Activated CD8-positive, alpha-beta T cell treated with anti-CD3 and anti-CD28 coated beads, Interleukin-2, amount 10 ng/mL, durations not matched to agents 7 days and 5 days (primary cell): ENCODE data around the gene TMEM11. TPM values are rescaled to one million over a fixed set of nuclear protein-coding genes. Genes with fewer than 3 reads are reported as not detected.
"Not testable (repeated sequence)": the region's sequence is repeated elsewhere in the genome, so short reads cannot be mapped to it uniquely, and the experiment has no call there.

Source experiments
- ATAC-seq: fragments of 150-1000 bp; cut with Tn5 transposase; one replicate; pipeline ENCODE4 v1.10.0; 2021; ENCODE audit warnings: moderate library complexity
- CTCF ChIA-PET: fragments of 350-600 bp; sonication (Branson Sonifier 250); formaldehyde crosslinking; loops from one replicate; lab custom pipeline; 2021; ENCODE audit warnings: antibody characterized with exemption; lab: Charles Lee
- POLR2A ChIA-PET: fragments of 350-600 bp; sonication (Branson Sonifier 250); formaldehyde crosslinking; loops from one replicate; lab custom pipeline; 2021; ENCODE audit warnings: antibody characterized with exemption; lab: Charles Lee
- DNase-seq: peaks from one replicate; pipeline ENCODE4 v3.0.0-alpha.2; 2020
- H3K27ac Mint-ChIP-seq: one replicate; pipeline ENCODE4 v1.8.0; 2021; ENCODE audit warnings: mild to moderate bottlenecking, mixed read lengths
- H3K27me3 Mint-ChIP-seq: one replicate; pipeline ENCODE4 v1.8.0; 2021; ENCODE audit warnings: low read depth, mixed read lengths
- H3K36me3 Mint-ChIP-seq: one replicate; pipeline ENCODE4 v1.8.0; 2021; ENCODE audit warnings: low read depth, mixed read lengths
- H3K4me1 Mint-ChIP-seq: one replicate; pipeline ENCODE4 v1.8.0; 2021; ENCODE audit warnings: low read depth, mixed read lengths
- H3K4me3 Mint-ChIP-seq: one replicate; pipeline ENCODE4 v1.8.0; 2021; ENCODE audit warnings: mild to moderate bottlenecking, mixed read lengths
- H3K9me3 Mint-ChIP-seq: one replicate; pipeline ENCODE4 v1.8.0; 2022; ENCODE audit warnings: mixed read lengths; ENCODE audit not compliant: insufficient read depth
- total RNA-seq, 2 experiments: library from RNA; stranded (reverse); gene quantifications; one replicate each; pipeline ENCODE4 v1.2.3, GENCODE V29; 2021

The TMEM11 gene
- total RNA-seq, 2 experiments from 2014 or later: 22.2 to 27.7 TPM

DNA sequence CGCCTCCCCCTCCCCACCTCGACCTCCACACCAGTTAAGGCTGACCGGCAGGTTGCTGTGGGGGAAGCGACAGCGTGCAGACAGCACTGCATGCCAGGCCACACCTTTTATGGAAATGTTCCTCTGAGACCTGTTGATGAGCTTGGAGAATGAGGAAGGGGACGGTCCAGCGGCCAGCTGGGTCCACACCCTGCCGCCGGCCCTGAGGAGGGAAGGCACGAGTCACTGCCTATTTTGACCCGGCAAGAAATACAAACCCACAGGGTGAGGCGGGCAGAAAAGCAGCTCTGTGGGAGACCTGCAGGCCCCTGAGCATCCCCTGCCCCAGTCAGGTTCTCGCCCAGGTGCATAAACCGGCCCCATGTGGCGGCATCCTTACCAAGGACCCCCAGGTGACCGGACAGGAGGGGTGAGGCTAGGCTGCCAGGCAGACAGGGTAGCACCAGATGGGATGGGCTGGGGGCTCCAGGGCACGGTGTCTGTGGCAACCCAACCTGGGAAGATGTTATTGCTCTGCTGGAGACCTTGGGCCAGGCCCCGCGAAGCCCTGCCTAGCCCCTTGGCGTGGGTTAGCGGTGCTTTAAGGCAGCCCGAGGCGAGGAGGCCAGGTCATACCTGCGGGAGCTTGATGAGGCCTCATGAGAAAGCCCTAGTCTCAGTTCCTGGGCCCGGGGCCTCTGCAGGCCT is 26.6 kb upstream of the TMEM11 start:
- Mint-ChIP-seq H3K9me3 (no peaks in the 10 kb centered on the region), H3K36me3 (no peaks in the 10 kb centered on the region), H3K4me3 (no peak overlapping the region), H3K27me3 (no peaks in the 10 kb centered on the region), H3K27ac (no peak overlapping the region), H3K4me1 (no peaks in the 10 kb centered on the region)
- CTCF ChIA-PET: interaction anchor here (1.0 to 2.1 kb wide), 3 partner anchors 9 to 121 kb away, joined by 3 to 9 read pairs (median 4); no protein-coding TSS in a partner anchor
- ATAC-seq (no peak), DNase-seq (no peak)
- POLR2A ChIA-PET: interaction anchor here (0.6 kb wide), 1 partner anchor 42 kb away, joined by 3 read pairs; no protein-coding TSS in a partner anchor

DNA sequence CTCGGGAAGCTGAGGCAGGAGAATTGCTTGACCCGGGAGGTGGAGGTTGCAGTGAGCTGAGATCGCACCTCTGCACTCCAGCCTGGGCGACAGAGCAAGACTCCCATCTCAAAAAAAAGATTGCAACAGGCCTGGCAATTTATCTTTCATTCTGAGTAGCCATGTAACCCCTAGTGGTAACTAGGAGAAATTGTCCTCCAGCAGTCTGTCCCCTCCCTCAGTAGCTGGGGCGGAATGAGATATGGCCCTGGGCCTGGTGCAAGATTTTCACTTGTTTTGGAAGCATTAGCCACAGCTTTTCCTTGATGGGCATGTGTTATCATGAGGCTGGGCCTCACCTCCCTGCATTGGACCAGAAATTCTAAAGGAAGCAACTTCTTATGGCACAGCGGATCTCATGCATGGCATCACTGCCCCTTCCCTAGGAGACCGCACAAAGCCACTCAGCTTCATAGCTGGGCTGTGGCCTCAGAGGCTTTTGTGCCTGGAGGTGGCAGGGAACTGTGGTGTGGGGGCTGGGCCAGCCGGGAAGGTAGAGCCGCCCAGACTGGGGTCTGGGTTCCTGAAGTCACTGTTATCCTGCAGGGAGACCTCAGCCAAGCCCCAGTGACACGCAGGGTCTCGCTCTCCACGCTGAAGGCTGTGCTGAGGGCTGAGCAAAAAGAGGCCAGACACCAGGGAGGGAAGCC is 25.9 kb upstream of the TMEM11 start:
- Mint-ChIP-seq H3K36me3 (no peaks in the 10 kb centered on the region), H3K4me3 (no peak overlapping the region), H3K27ac (no peak overlapping the region), H3K4me1 (no peaks in the 10 kb centered on the region), H3K27me3 (no peaks in the 10 kb centered on the region), H3K9me3 (no peaks in the 10 kb centered on the region)
- POLR2A ChIA-PET: interaction anchor here (0.6 kb wide), 1 partner anchor 43 kb away, joined by 3 read pairs; no protein-coding TSS in a partner anchor
- no peak for DNase-seq
- CTCF ChIA-PET: interaction anchor here (0.9 to 2.1 kb wide), 4 partner anchors 10 to 120 kb away, joined by 3 to 9 read pairs (median 4); no protein-coding TSS in a partner anchor
- ATAC-seq: peak; percentile 54

- peaks cover 6% of the 10 kb centered on the region for H3K36me3 Mint-ChIP-seq
- no peak overlapping the region for H3K27ac Mint-ChIP-seq
- ChIA-PET POLR2A (no interaction called here), CTCF (no interaction called here)
- DNase-seq (no peak), ATAC-seq (no peak)
- H3K4me3 Mint-ChIP-seq: no peak overlapping the region
- H3K4me1 Mint-ChIP-seq: no peaks in the 10 kb centered on the region
- no peaks in the 10 kb centered on the region for H3K9me3 Mint-ChIP-seq
- H3K27me3 Mint-ChIP-seq: no peaks in the 10 kb centered on the region
These were observed 22.0 kb upstream of the TMEM11 start for GRCh38 chr17:21235921-21236320.

DNA sequence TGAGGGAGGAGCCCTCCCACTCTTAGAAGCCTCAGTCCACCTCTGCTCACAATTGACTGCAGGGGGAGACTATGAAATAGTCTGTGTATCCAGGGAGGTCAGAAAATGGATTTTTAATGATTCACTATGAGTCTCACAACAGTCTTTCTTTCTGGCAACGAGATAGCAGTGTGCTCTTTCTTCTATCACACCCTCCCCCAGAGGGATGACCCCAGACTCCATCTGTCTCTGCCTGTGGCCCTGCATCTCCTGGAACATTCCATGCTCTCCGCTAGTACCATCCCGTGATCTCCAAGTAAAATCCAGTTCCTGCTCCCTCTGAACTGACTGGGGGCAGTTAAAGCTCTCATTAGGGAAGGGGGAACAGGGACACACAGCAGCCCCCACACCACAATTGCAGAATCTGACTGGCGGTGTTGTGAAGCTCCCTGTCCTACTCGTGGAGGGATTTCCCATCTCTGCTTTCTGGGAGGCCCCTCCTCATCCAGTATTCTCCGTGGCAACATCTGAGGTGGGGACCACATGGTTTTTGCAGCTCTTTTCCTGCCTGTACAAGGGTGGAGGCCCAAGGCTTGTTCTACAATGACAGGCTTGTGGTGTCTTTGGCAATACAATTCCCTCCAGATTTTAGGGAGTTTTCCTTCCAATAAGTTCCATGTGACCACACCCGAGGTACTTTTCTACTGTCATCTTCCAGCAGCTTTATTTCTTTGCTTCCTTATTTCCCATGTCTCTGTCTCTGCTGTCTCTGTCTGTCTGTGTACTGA is 19.8 kb upstream of the TMEM11 start:
- no peak overlapping the region for H3K27ac Mint-ChIP-seq
- ATAC-seq (no peak), DNase-seq (no peak)
- no peak overlapping the region for H3K4me3 Mint-ChIP-seq
- ChIA-PET POLR2A (interaction anchor here (0.8 kb wide), 1 partner anchor 11 kb away, joined by 3 read pairs; no protein-coding TSS in a partner anchor), CTCF (interaction anchor here (0.8 kb wide), 1 partner anchor 115 kb away, joined by 3 read pairs; no protein-coding TSS in a partner anchor)
- no peaks in the 10 kb centered on the region for H3K9me3 Mint-ChIP-seq
- peaks cover 6% of the 10 kb centered on the region for H3K36me3 Mint-ChIP-seq
- H3K27me3 Mint-ChIP-seq: no peaks in the 10 kb centered on the region
- no peaks in the 10 kb centered on the region for H3K4me1 Mint-ChIP-seq

DNA sequence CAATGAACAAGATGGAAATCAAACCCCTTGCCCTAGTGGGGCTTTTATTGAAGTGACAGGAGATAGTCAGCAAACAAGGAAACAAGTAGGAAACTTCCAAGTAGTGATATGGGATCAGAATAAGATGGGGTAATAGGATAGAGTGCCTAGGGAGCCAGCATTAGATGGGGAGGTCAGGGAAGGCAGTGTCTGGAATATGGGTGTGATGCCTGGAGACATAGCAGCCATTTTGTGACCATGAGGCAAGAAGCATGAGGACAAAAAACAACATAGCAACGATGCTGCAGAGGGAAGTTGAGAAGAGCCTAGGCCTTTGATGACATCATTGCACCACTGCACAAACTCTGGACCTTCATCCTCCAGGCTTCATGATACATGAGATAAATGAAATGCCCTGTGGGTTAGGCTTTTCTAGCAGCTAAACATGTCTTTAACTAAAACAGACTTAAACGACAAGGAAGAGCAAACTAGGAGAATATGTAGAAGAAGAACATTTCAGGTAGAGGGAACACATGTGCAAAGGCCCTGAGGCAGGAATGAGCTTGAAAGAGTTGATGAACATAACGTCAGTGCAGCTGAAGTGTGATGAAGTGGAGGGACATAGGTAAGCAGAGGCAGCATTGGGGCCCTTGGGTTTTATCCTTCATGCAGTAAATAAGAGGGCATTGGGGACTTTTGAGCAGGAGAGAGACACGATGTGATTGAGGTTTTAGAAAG is 18.2 kb upstream of the TMEM11 start:
- ChIA-PET CTCF (no interaction called here), POLR2A (no interaction called here)
- H3K4me3 Mint-ChIP-seq: no peak overlapping the region
- H3K36me3 Mint-ChIP-seq: peaks cover 6% of the 10 kb centered on the region
- ATAC-seq (no peak), DNase-seq (no peak)
- no peaks in the 10 kb centered on the region for H3K9me3 Mint-ChIP-seq
- H3K4me1 Mint-ChIP-seq: no peaks in the 10 kb centered on the region
- H3K27ac Mint-ChIP-seq: no peak overlapping the region
- H3K27me3 Mint-ChIP-seq: no peaks in the 10 kb centered on the region

DNA sequence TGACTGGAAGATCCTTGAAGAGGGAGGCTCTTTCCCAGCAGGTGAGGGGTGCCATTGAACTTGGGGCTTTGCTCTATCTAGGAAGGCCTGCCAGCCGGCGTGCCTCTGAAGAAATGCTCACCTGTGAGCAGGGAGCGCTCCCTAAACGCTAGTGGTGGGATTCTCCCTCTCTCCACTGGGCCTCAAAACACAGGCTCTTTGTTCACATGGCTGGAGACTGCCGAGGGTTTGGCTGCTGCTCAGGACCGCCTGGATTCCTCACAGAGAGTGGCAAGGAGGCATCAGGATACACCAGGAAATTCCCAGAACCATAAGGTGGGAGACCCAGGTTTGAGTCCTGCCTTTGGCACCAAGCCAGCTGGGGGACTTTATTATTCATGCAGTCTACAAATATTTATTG is 17.6 kb upstream of the TMEM11 start:
- Mint-ChIP-seq H3K9me3 (no peaks in the 10 kb centered on the region), H3K27me3 (no peaks in the 10 kb centered on the region), H3K27ac (no peak overlapping the region), H3K4me1 (no peaks in the 10 kb centered on the region), H3K36me3 (peaks cover 6% of the 10 kb centered on the region), H3K4me3 (no peak overlapping the region)
- ATAC-seq (no peak), DNase-seq (no peak)
- ChIA-PET CTCF (no interaction called here), POLR2A (no interaction called here)

GRCh38 chr17:21228845-21229244 is 14.9 kb upstream of the TMEM11 start:
- Mint-ChIP-seq H3K36me3 (peaks cover 6% of the 10 kb centered on the region), H3K27me3 (no peaks in the 10 kb centered on the region), H3K4me3 (no peak overlapping the region), H3K4me1 (no peaks in the 10 kb centered on the region), H3K27ac (no peak overlapping the region), H3K9me3 (no peaks in the 10 kb centered on the region)
- no peak for DNase-seq
- POLR2A ChIA-PET: no interaction called here
- CTCF ChIA-PET: no interaction called here
- ATAC-seq: no peak

GRCh38 chr17:21228111-21228510 is 14.2 kb upstream of the TMEM11 start:
- POLR2A ChIA-PET: no interaction called here
- no peak overlapping the region for H3K4me3 Mint-ChIP-seq
- ATAC-seq (no peak), DNase-seq (no peak)
- H3K36me3 Mint-ChIP-seq: peaks cover 6% of the 10 kb centered on the region
- no peaks in the 10 kb centered on the region for H3K4me1 Mint-ChIP-seq
- H3K27me3 Mint-ChIP-seq: no peaks in the 10 kb centered on the region
- CTCF ChIA-PET: no interaction called here
- no peak overlapping the region for H3K27ac Mint-ChIP-seq
- H3K9me3 Mint-ChIP-seq: no peaks in the 10 kb centered on the region

DNA sequence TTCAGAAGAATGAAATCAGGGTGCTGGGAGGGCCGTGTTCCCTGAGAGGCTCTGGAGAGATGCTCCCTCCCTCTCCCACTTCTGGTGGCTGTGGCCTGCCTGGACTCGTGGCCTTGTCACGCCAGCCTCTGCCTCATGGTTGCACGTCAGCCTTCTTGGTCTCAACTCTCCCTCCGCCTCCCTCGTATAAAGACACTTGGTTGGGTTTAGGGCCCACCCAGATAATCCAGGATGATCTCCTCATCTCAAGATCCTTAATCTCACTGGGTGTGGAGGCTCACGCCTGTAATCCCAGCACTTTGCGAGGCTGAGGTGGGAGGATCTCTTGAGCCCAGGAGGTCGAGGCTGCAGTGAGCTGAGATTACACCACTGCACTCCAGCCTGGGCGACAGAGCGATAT is 13.3 kb upstream of the TMEM11 start:
- DNase-seq, H3K36me3 Mint-ChIP-seq, ATAC-seq, POLR2A ChIA-PET, H3K4me1 Mint-ChIP-seq, H3K27me3 Mint-ChIP-seq, H3K9me3 Mint-ChIP-seq, CTCF ChIA-PET, H3K27ac Mint-ChIP-seq, H3K4me3 Mint-ChIP-seq: not testable (repeated sequence)

DNA sequence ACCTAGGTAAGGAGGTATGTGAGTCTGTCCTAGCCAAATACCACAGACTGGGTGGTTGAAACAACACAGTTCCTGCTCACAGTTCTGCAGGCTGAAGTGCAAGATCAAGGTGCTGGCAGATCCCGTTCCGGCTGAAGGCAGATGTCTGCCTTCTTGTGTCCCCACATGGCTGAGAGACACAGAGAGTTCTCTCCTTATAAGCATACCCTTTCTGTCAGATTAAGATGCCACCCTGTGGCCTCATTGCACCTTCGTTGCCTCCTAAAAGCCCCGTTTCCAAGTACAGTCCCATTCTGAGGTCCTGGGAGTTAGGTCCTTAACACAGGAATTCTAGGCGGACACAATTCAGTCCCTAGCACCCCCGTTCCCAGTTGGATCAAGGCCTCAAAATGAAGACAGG is 9.1 kb upstream of the TMEM11 start:
- Mint-ChIP-seq H3K27ac (no peak overlapping the region), H3K36me3 (peaks cover 16% of the 10 kb centered on the region), H3K4me3 (no peak overlapping the region), H3K9me3 (no peaks in the 10 kb centered on the region), H3K27me3 (no peaks in the 10 kb centered on the region), H3K4me1 (no peaks in the 10 kb centered on the region)
- ATAC-seq (no peak), DNase-seq (no peak)
- ChIA-PET CTCF (no interaction called here), POLR2A (no interaction called here)

GRCh38 chr17:21218831-21219380 is 4.9 kb upstream of the TMEM11 start:
- no peak overlapping the region for H3K4me3 Mint-ChIP-seq
- CTCF ChIA-PET: no interaction called here
- POLR2A ChIA-PET: no interaction called here
- ATAC-seq: no peak
- H3K36me3 Mint-ChIP-seq: peaks cover 19% of the 10 kb centered on the region
- no peak for DNase-seq
- H3K27ac Mint-ChIP-seq: no peak overlapping the region
- H3K9me3 Mint-ChIP-seq: no peaks in the 10 kb centered on the region
- H3K4me1 Mint-ChIP-seq: peaks cover 17% of the 10 kb centered on the region
- H3K27me3 Mint-ChIP-seq: no peaks in the 10 kb centered on the region
